Measurements from ENCODE around the gene DOCK3. TPM values are rescaled to one million over a fixed set of nuclear protein-coding genes. Genes with fewer than 3 reads are reported as not detected.
"Not testable (repeated sequence)": the region's sequence is repeated elsewhere in the genome, so short reads cannot be mapped to it uniquely, and the experiment has no call there.

DOCK3 gene
- total RNA-seq, 1 experiment from 2014 or later = 0.46 TPM

GRCh38 chr3:50675179-50676030, 678 bp downstream of the DOCK3 start:
- DNase-seq (ENCODE audit: low read depth) = no peak

- no peak for DNase-seq (ENCODE audit: low read depth)
Observed at GRCh38 chr3:50676031-50676705, 1.4 kb downstream of the DOCK3 start.

GRCh38 chr3:50687127-50687751, 12.5 kb downstream of the DOCK3 start:
- DNase-seq (ENCODE audit: low read depth) = peak; percentile 20

- no peak for DNase-seq (ENCODE audit: low read depth)
Observed at GRCh38 chr3:50687916-50688315, 13.2 kb downstream of the DOCK3 start.

- DNase-seq (ENCODE audit: low read depth) = not testable (repeated sequence)
Observed at GRCh38 chr3:50688602-50689001, 13.9 kb downstream of the DOCK3 start.

- no peak for DNase-seq (ENCODE audit: low read depth)
Observed at GRCh38 chr3:50689558-50689957, 14.8 kb downstream of the DOCK3 start.

GRCh38 chr3:50695031-50695430, 20.3 kb downstream of the DOCK3 start:
- DNase-seq (ENCODE audit: low read depth) = no peak

- DNase-seq (ENCODE audit: low read depth) = no peak
Observed at GRCh38 chr3:50696276-50696675, 21.5 kb downstream of the DOCK3 start.

- no peak for DNase-seq (ENCODE audit: low read depth)
Observed at GRCh38 chr3:50698269-50698668, 23.5 kb downstream of the DOCK3 start.

GRCh38 chr3:50708620-50709019, 33.9 kb downstream of the DOCK3 start:
- DNase-seq (ENCODE audit: low read depth) = no peak

- no peak for DNase-seq (ENCODE audit: low read depth)
Observed at GRCh38 chr3:50714946-50715345, 40.2 kb downstream of the DOCK3 start.

- no peak for DNase-seq (ENCODE audit: low read depth)
Observed at GRCh38 chr3:50724831-50725230, 50.1 kb downstream of the DOCK3 start.

GRCh38 chr3:50734985-50735384, 60.3 kb downstream of the DOCK3 start:
- DNase-seq (ENCODE audit: low read depth) = no peak

GRCh38 chr3:50737193-50737905, 62.6 kb downstream of the DOCK3 start:
- no peak for DNase-seq (ENCODE audit: low read depth)

GRCh38 chr3:50737906-50738598, 63.3 kb downstream of the DOCK3 start:
- DNase-seq (ENCODE audit: low read depth) = no peak

- no peak for DNase-seq (ENCODE audit: low read depth)
Observed at GRCh38 chr3:50743643-50744042, 68.9 kb downstream of the DOCK3 start.

- no peak for DNase-seq (ENCODE audit: low read depth)
Observed at GRCh38 chr3:50749822-50750221, 75.1 kb downstream of the DOCK3 start.

GRCh38 chr3:50759015-50759414, 84.3 kb downstream of the DOCK3 start:
- DNase-seq (ENCODE audit: low read depth) = no peak

GRCh38 chr3:50777680-50778079, 103.0 kb downstream of the DOCK3 start:
- DNase-seq (ENCODE audit: low read depth) = no peak

- DNase-seq (ENCODE audit: low read depth) = not testable (repeated sequence)
Observed at GRCh38 chr3:50781766-50782165, 107.0 kb downstream of the DOCK3 start.

GRCh38 chr3:50786631-50787030, 111.9 kb downstream of the DOCK3 start:
- DNase-seq (ENCODE audit: low read depth) = no peak

All from LHCN-M2 (cell line).